DOHH2 (cell line): Measurements from ENCODE around the gene BCL2L1.

Experiments
- EZH2phosphoT487 ChIP-seq: fragments of 200-600 bp; sonication (generic); IDR thresholded peaks from 2 replicates; pipeline ENCODE4 v1.6.1; 2017; ENCODE audit warnings: borderline replicate concordance, mild to moderate bottlenecking, antibody characterized with exemption, low read length, moderate library complexity, mixed read lengths
- TF ChIP-seq, protein P1 (sequence below): fragments of 200-600 bp; sonication (generic); IDR thresholded peaks from one replicate; pipeline ENCODE4 v1.5.1; 2014; ENCODE audit warnings: antibody characterized with exemption, mild to moderate bottlenecking, low read depth, low read length; ENCODE audit not compliant: poor library complexity, severe bottlenecking

DNA sequence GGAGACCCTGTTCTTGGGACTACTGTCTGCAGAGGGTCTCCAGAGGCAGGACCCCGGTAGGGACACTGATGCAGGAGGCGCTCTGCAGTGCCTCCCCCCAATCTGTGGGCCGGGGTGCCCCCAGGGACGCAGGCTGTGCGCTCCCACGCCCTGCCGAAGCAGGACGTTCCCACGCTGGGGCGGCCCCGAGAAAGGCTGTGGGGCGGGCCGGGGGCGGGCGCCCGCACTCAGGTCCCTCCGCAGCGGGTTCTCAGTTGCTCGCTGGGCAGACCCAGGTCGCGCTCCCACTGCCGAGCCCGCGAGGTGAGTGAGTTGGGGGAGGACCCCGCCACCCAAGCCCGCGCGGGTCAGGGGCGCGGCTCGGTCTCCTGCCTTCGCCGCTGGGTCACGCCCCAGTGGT is 85.0 kb downstream of the BCL2L1 start, which contains the start of gene COX4I2:
- TF ChIP-seq, protein P1, sequence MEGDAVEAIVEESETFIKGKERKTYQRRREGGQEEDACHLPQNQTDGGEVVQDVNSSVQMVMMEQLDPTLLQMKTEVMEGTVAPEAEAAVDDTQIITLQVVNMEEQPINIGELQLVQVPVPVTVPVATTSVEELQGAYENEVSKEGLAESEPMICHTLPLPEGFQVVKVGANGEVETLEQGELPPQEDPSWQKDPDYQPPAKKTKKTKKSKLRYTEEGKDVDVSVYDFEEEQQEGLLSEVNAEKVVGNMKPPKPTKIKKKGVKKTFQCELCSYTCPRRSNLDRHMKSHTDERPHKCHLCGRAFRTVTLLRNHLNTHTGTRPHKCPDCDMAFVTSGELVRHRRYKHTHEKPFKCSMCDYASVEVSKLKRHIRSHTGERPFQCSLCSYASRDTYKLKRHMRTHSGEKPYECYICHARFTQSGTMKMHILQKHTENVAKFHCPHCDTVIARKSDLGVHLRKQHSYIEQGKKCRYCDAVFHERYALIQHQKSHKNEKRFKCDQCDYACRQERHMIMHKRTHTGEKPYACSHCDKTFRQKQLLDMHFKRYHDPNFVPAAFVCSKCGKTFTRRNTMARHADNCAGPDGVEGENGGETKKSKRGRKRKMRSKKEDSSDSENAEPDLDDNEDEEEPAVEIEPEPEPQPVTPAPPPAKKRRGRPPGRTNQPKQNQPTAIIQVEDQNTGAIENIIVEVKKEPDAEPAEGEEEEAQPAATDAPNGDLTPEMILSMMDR = no peak
- no peak for TF ChIP-seq EZH2phosphoT487
